RWPE2 (cell line): ENCODE results near the gene MROH7.

Experiments used
- ATAC-seq: fragments of 200-7000 bp; cut with Tn5 transposase; 3 replicates; pipeline ENCODE4 v1.9.1; 2021; ENCODE audit warnings: low read depth
- DNase-seq: peaks from one replicate; pipeline ENCODE4 v3.0.0-alpha.2; 2020; ENCODE audit warnings: low spot score
- H3K27ac ChIP-seq: fragments of 450-650 bp; 2 replicates; pipeline ENCODE4 v1.5.1; 2017; ENCODE audit warnings: mild to moderate bottlenecking; ENCODE audit not compliant: poor library complexity, severe bottlenecking
- H3K27me3 ChIP-seq: fragments of 250-450 bp; sonication (Bioruptor Pico); 2 replicates; pipeline ENCODE4 v1.5.1; 2021; ENCODE audit warnings: mild to moderate bottlenecking, moderate library complexity; ENCODE audit not compliant: insufficient read depth, poor library complexity, severe bottlenecking
- H3K36me3 ChIP-seq: fragments of 250-450 bp; sonication (Bioruptor Pico); 2 replicates; pipeline ENCODE4 v1.5.1; 2020; ENCODE audit warnings: low read depth, mild to moderate bottlenecking, moderate library complexity
- H3K4me1 ChIP-seq: fragments of 250-450 bp; sonication (Bioruptor Pico); 2 replicates; pipeline ENCODE4 v1.5.1; 2021; ENCODE audit warnings: mild to moderate bottlenecking, moderate library complexity; ENCODE audit not compliant: insufficient read depth, poor library complexity, severe bottlenecking
- H3K4me3 ChIP-seq: fragments of 250-450 bp; sonication (Bioruptor Pico); 2 replicates; pipeline ENCODE4 v1.5.1; 2021; ENCODE audit warnings: mild to moderate bottlenecking, moderate library complexity; ENCODE audit not compliant: severe bottlenecking
- H3K9me3 ChIP-seq: fragments of 250-450 bp; sonication (Bioruptor Pico); 2 replicates; pipeline ENCODE4 v1.5.1; 2021; ENCODE audit warnings: mild to moderate bottlenecking, moderate library complexity; ENCODE audit not compliant: severe bottlenecking
- TF ChIP-seq, protein P1 (sequence below): fragments of 450-650 bp; IDR thresholded peaks from one replicate; pipeline ENCODE4 v1.5.1; 2017; ENCODE audit warnings: mild to moderate bottlenecking, moderate library complexity; ENCODE audit not compliant: poor library complexity, severe bottlenecking

MROH7 gene

DNA sequence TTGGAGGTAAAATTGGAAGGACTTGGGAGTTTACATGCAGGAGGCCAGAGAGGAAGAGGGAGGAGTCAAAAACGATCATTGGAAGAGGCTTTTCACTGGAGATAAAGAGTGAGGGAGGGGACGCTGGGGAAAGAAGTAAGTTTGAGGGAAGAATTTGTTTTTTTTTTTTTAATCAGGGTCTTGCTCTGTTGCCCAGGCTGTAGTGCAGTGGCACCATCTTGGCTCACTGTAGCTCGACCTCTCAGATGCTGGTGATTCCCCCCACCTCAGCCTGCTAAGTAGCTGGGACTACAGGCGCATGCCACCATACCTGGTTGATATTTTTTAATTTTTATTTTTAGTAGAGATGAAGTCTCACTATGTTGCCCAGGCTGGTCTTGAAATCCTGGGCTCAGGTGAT, 1.2 kb upstream of the MROH7 start:
- Histone ChIP-seq H3K27me3 (no peaks in the 10 kb centered on the region), H3K4me1 (no peaks in the 10 kb centered on the region), H3K27ac (no peak overlapping the region), H3K36me3 (no peaks in the 10 kb centered on the region), H3K4me3 (no peak overlapping the region), H3K9me3 (peaks cover 7% of the 10 kb centered on the region)
- TF ChIP-seq, protein P1, sequence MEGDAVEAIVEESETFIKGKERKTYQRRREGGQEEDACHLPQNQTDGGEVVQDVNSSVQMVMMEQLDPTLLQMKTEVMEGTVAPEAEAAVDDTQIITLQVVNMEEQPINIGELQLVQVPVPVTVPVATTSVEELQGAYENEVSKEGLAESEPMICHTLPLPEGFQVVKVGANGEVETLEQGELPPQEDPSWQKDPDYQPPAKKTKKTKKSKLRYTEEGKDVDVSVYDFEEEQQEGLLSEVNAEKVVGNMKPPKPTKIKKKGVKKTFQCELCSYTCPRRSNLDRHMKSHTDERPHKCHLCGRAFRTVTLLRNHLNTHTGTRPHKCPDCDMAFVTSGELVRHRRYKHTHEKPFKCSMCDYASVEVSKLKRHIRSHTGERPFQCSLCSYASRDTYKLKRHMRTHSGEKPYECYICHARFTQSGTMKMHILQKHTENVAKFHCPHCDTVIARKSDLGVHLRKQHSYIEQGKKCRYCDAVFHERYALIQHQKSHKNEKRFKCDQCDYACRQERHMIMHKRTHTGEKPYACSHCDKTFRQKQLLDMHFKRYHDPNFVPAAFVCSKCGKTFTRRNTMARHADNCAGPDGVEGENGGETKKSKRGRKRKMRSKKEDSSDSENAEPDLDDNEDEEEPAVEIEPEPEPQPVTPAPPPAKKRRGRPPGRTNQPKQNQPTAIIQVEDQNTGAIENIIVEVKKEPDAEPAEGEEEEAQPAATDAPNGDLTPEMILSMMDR: no peak
- ATAC-seq (no peak), DNase-seq (no peak)

DNA sequence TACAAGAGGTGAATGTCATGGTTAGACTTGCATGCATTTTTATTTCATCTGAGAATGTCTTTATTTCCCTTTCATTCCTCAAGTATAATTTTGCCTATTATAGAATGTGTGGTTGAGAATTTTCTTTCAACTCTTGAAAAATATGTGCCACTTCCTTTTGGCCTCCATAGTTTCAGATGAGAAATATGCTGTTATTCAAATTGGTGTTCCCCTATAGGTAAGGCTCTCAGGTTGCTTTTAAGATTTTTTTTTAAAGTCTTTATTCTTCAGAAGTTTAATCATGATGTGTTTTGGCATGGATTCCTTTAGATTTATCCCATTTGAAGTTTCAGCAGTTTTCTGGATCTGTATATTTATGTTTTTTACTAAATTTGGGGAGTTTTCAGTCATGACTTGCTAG, 2.1 kb downstream of the MROH7 start:
- DNase-seq (no peak), ATAC-seq (no peak)
- H3K4me3 ChIP-seq: no peak overlapping the region
- TF ChIP-seq, protein P1: no peak
- no peaks in the 10 kb centered on the region for H3K27me3 ChIP-seq
- peaks cover 7% of the 10 kb centered on the region for H3K9me3 ChIP-seq
- H3K27ac ChIP-seq: no peak overlapping the region
- H3K4me1 ChIP-seq: no peaks in the 10 kb centered on the region
- H3K36me3 ChIP-seq: no peaks in the 10 kb centered on the region

DNA sequence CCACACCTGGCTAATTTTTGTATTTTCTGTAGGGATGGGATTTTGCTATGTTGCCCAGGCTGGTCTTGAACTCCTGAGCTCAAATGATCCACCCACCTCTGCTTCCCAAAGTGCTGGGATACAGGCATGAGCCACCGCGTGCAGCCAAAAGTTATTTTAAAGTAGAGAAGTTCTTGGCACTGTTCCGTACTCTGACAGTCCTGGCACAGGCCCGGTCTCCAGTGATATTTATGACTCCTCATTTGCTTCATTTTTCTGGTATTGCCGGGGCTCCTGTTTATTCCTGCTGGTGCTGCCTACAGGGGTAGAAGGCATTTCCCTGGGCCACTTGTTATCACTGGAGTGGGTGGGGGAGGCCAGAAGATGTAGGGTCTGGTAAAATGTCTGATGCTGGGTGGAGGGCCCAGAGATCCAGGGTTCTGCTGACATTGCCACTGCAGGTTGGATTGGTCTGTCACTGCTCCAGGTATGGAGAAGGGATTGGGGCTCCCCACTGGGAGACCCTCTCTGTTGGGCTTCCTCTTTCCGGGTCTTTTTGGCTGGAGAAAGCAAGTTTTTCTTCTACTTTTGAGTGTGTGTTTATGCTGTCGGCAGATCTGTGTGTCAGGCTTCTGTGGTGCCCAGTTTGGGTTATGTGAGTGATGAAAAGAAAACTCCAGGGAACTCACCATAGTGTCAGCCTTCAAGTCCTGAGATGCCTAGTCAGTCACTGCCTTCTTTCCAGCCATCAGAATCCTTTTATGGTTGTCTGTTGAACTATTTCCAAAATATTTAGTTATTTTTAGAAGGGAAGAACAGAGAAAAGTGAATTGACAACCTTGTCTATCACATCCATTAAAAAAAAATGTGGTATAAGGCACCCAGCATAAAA, 4.5 kb downstream of the MROH7 start:
- TF ChIP-seq, protein P1: no peak
- H3K36me3 ChIP-seq: no peaks in the 10 kb centered on the region

DNA sequence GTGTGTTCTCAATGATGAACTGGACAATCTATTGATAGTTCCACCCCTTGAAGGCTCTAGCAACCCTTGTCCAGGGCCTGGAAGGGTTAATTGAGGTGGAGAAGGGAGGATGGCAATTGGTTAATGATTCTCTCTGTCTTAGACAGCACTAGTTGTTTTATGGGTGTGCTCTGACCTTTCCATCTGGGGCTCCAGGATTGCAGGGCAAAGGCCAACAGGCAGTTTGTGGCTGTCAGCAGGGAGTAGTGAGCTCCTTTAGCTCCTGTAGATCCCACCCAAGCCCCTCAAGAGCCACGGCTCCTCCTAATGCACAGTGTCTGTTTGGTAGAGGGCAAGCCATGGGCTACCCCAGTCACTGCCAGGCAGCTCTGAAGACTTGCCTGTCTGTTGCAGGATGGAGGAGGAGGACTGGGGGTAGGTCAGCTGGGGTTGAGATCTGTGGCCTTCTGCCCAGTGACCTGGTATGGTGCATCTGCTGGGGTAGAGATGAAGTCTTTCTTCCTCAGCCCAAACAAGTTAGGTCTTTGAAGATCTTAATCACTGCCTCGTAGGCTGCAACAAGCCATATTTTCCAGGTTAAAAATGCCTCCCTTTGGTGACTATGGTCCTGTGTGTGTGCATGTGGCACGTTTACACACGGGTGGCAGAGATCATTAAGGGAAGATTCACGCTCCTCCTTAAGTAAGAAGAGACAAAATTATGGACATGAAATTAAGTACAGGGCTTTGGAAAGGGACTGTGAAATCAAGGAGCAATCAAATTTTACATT, 7.7 kb downstream of the MROH7 start:
- Histone ChIP-seq H3K27me3 (no peaks in the 10 kb centered on the region), H3K36me3 (no peaks in the 10 kb centered on the region), H3K4me1 (no peaks in the 10 kb centered on the region), H3K9me3 (peaks cover 1% of the 10 kb centered on the region), H3K4me3 (no peak overlapping the region), H3K27ac (no peak overlapping the region)
- ATAC-seq: no peak
- TF ChIP-seq, protein P1: no peak
- DNase-seq: no peak

More for the DNA sequence above, 4.5 kb downstream of the MROH7 start:
- no peak for ATAC-seq
- Histone ChIP-seq H3K9me3 (peaks cover 7% of the 10 kb centered on the region), H3K4me3 (no peak overlapping the region), H3K27me3 (no peaks in the 10 kb centered on the region), H3K27ac (no peak overlapping the region), H3K4me1 (no peaks in the 10 kb centered on the region)
- DNase-seq: no peak
